Transverse colon (tissue), 4 donors: ENCODE data around the gene FOXO4. TPM values are rescaled to one million over a fixed set of nuclear protein-coding genes. Genes with fewer than 3 reads are reported as not detected.

Experiments
- DNase-seq: peaks from one replicate; pipeline ENCODE4 v3.0.0-alpha.2; 2019
- H3K27ac ChIP-seq, 4 donors: fragments of 200-600 bp; sonication (generic); 2 replicates each; pipeline ENCODE4 v1.5.1; 2016 to 2018; ENCODE audit warnings: inconsistent platforms in 4 of 4
- H3K27me3 ChIP-seq: fragments of 200-600 bp; sonication (generic); 2 replicates; pipeline ENCODE4 v1.5.1; 2017; ENCODE audit warnings: inconsistent platforms
- H3K36me3 ChIP-seq, 4 donors: fragments of 200-600 bp; sonication (generic); 2 replicates each; pipeline ENCODE4 v1.5.1; 2017 to 2019; ENCODE audit warnings: inconsistent platforms in 4 of 4
- H3K4me1 ChIP-seq, 4 donors: fragments of 200-600 bp; sonication (generic); 2 replicates each; pipeline ENCODE4 v1.5.1; 2017 to 2020; ENCODE audit warnings: inconsistent platforms in 4 of 4
- H3K4me3 ChIP-seq, 4 donors: fragments of 200-600 bp; sonication (generic); 1 replicate in 1 of 4; 2 replicates in 3 of 4; pipeline versions ENCODE4 v1.5.1 to v1.6.1; 2017 to 2019; ENCODE audit warnings: inconsistent platforms in 4 of 4
- H3K9me3 ChIP-seq, 2 donors: fragments of 200-600 bp; sonication (generic); 2 replicates each; pipeline ENCODE4 v1.5.1; 2017 to 2019; ENCODE audit warnings: inconsistent platforms in 2 of 2
- EP300 ChIP-seq: sonication (generic); formaldehyde crosslinking; IDR thresholded peaks from one replicate; pipeline ENCODE4 v1.6.1; 2017; ENCODE audit warnings: antibody characterized with exemption, low read depth
- POLR2A ChIP-seq: fragments of 450-650 bp; IDR thresholded peaks from one replicate; pipeline ENCODE4 v1.6.1; 2016; ENCODE audit warnings: antibody characterized with exemption, mild to moderate bottlenecking, moderate library complexity
- POLR2AphosphoS5 ChIP-seq, 3 donors: sonication (generic); formaldehyde crosslinking; IDR thresholded peaks; one replicate each; pipeline ENCODE4 v1.6.1; 2016; ENCODE audit warnings: antibody characterized with exemption in 3 of 3
- WGBS, 2 donors: methylation state at CpG; one replicate each; pipeline ENCODE4 v1.1.5; 2018; ENCODE audit warnings: low coverage in 1 of 2; 5-methylcytosine and 5-hydroxymethylcytosine counted together
- in situ Hi-C, 4 donors: fragments of 200-750 bp; cut with MboI; loops; one replicate each; pipeline versions ENCODE4 v1.15.0 to v1.15.1; 2017; ENCODE audit warnings: low sequenced_read_pairs in 3 of 4, low pct_ligation_motif_present in 1 of 4, low pct_unique_long_range_greater_than_20kb in 1 of 4
- intact Hi-C: fragments of 100-400 bp; cut with DNase I; formaldehyde crosslinking; loops from one replicate; pipeline ENCODE4 v1.15.1; 2023; ENCODE audit warnings: low total_unique reads
- total RNA-seq, 4 donors: library from RNA; depleted of rRNA; stranded (reverse); fragments of >200 nt; gene quantifications; one replicate each; pipeline ENCODE4 v1.1.0, GENCODE V29; 2016
- TF ChIP-seq, protein P1 (sequence below), 5 experiments: fragments of 200-600 bp in 3 of 5; fragments of 450-650 bp in 2 of 5; sonication (generic) in 3 of 5; IDR thresholded peaks; 1 replicate in 2 of 5; 2 replicates in 3 of 5; pipeline ENCODE4 v1.5.1; 2016 to 2017; ENCODE audit warnings: antibody characterized with exemption in 5 of 5, inconsistent platforms in 3 of 5, mild to moderate bottlenecking in 2 of 5, moderate library complexity in 1 of 5

Gene FOXO4
- total RNA-seq, 4 donors from 2014 or later: 23.3 to 152 (median 35.4) TPM

DNA sequence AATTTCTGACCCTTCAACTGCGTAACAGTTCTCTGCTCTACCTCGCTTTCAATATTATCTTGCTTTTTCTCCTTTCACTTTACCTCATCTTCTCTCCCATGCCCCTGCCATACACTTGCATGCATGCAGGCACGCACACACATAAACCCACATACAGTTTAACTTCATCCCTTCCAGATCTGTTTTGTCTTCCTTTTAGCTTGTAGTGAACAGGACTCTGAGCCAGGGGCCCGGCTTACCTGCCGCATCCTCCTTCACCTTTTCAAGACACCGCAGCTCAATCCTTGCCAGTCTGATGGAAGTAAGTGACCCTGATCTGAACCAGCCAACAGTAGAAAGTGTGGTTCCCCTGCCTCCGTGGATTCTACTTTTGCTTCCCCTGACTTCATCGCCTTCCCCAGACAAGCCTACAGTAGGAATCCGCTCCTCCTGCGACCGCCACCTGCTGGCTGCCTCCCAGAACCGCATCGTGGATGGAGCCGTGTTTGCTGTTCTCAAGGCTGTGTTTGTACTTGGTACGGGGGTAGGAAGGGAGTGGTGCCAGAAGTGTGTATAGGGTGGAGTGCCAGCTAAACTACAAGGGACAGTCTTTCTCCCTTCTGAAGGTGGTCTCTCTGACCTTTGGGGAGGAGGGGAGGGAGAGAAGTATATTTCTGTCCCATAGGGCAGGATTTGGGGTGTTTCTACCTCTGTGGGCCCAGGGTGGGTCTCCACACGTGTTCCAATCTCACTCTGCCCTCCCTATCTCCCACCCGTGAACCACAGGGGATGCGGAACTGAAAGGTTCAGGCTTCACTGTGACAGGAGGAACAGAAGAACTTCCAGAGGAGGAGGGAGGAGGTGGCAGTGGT is 33.5 kb downstream of the FOXO4 start:
- no peak overlapping the region for H3K27ac ChIP-seq
- peak; percentile 77 for DNase-seq
- H3K9me3 ChIP-seq: no peaks in the 10 kb centered on the region
- WGBS, 2 donors: 38% methylated on average over 18 of the region's 18 CpGs; no CpG with 5 or more reads in 1 of the 2 donors
- H3K4me3 ChIP-seq: no peak overlapping the region
- TF ChIP-seq, protein P1, sequence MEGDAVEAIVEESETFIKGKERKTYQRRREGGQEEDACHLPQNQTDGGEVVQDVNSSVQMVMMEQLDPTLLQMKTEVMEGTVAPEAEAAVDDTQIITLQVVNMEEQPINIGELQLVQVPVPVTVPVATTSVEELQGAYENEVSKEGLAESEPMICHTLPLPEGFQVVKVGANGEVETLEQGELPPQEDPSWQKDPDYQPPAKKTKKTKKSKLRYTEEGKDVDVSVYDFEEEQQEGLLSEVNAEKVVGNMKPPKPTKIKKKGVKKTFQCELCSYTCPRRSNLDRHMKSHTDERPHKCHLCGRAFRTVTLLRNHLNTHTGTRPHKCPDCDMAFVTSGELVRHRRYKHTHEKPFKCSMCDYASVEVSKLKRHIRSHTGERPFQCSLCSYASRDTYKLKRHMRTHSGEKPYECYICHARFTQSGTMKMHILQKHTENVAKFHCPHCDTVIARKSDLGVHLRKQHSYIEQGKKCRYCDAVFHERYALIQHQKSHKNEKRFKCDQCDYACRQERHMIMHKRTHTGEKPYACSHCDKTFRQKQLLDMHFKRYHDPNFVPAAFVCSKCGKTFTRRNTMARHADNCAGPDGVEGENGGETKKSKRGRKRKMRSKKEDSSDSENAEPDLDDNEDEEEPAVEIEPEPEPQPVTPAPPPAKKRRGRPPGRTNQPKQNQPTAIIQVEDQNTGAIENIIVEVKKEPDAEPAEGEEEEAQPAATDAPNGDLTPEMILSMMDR (IDR thresholded peaks at IDR 0.05): peak; percentile 61 to 79 (median 67)
- TF ChIP-seq POLR2AphosphoS5 (IDR thresholded peaks at IDR 0.05) (no peak), POLR2A (no peak), EP300 (no peak)
- H3K36me3 ChIP-seq: peaks cover 0 to 4% (median 0%) of the 10 kb centered on the region in 4 donors
- intact Hi-C loops: no loop called here
- in situ Hi-C loops: no loop called here
- H3K27me3 ChIP-seq: no peaks in the 10 kb centered on the region
- H3K4me1 ChIP-seq: peaks cover 0 to 4% (median 0%) of the 10 kb centered on the region in 4 donors

DNA sequence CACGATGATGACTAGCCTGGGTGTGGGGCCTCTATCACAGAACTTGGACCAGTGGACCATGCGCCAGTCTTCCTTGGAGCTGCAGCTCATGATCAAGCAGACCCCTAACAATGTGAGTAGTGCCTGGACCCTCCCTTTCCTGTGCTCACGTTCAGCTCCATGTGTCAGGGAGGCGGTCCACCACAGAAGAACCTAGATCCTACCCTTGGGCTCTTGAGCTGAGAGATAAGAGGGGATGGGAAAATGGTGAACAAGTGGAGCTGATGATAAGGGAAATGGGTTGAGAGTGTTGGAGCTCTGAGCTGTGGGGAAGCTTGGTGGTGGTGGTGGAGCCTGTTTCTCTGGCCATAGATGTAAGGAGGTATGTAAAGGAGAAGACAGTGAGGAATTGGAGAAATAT is 35.9 kb downstream of the FOXO4 start:
- 80% methylated on average over 3 of the region's 4 CpGs; no CpG with 5 or more reads in 1 of the 2 donors for WGBS, 2 donors
- intact Hi-C loops: no loop called here

DNA sequence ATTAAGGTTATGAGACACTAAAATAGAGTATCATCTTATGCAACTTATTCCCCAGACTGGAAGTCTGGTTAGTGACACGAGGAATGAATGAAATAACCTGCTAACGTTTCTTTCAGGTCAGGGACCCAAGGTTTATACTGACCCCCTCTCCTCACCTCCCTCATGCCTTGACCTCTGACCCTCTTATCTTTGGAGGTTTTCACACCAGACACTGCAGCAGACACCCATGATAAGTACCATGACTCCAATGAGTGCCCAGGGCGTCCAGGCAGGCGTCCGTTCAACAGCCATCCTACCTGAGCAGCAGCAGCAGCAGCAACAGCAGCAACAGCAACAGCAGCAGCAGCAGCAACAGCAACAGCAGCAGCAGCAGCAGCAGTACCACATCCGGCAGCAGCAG is 44.8 kb downstream of the FOXO4 start:
- Histone ChIP-seq H3K4me3 (no peak overlapping the region), H3K9me3 (no peaks in the 10 kb centered on the region), H3K4me1 (peaks cover 0 to 2% (median under 1%) of the 10 kb centered on the region in 4 donors), H3K27me3 (no peaks in the 10 kb centered on the region), H3K27ac (no peak overlapping the region), H3K36me3 (peaks cover 0 to 6% (median 0%) of the 10 kb centered on the region in 4 donors)
- intact Hi-C loops (no loop called here), in situ Hi-C loops (no loop called here)
- TF ChIP-seq POLR2A (no peak), POLR2AphosphoS5 (IDR thresholded peaks at IDR 0.05) (no peak), EP300 (no peak)
- TF ChIP-seq, protein P1 (IDR thresholded peaks at IDR 0.05): no peak
- no peak for DNase-seq
- WGBS, 2 donors: 71 to 83% methylated on average over 2 to 6 of the region's 6 CpGs

More for the DNA sequence above, 35.9 kb downstream of the FOXO4 start:
- TF ChIP-seq, protein P1 (IDR thresholded peaks at IDR 0.05): no peak
- TF ChIP-seq POLR2AphosphoS5 (IDR thresholded peaks at IDR 0.05) (no peak), POLR2A (no peak), EP300 (no peak)
- Histone ChIP-seq H3K27me3 (no peaks in the 10 kb centered on the region), H3K4me3 (no peak overlapping the region), H3K36me3 (peaks cover 0 to 4% (median 0%) of the 10 kb centered on the region in 4 donors), H3K27ac (no peak overlapping the region), H3K9me3 (no peaks in the 10 kb centered on the region), H3K4me1 (peaks cover 0 to 4% (median 0%) of the 10 kb centered on the region in 4 donors)
- in situ Hi-C loops: no loop called here
- DNase-seq: no peak

GRCh38 chrX:71143508-71143907 is 47.9 kb downstream of the FOXO4 start:
- Histone ChIP-seq H3K4me3 (no peak overlapping the region), H3K36me3 (no peaks in the 10 kb centered on the region), H3K4me1 (peaks cover 0 to 6% (median 5%) of the 10 kb centered on the region in 4 donors), H3K27me3 (no peaks in the 10 kb centered on the region), H3K9me3 (no peaks in the 10 kb centered on the region), H3K27ac (no peak overlapping the region)
- in situ Hi-C loops: no loop called here
- peak; percentile 15 for DNase-seq
- WGBS, 2 donors: 69% methylated on average over 6 of the region's 6 CpGs; no CpG with 5 or more reads in 1 of the 2 donors
- intact Hi-C loops: no loop called here
- TF ChIP-seq POLR2AphosphoS5 (IDR thresholded peaks at IDR 0.05) (no peak), POLR2A (no peak), EP300 (no peak)
- TF ChIP-seq, protein P1 (IDR thresholded peaks at IDR 0.05): no peak
